Effector memory CD4-positive, alpha-beta T cell (primary cell): Measurements from ENCODE around the gene TEX28.

Experiments used
- DNase-seq, 3 donors: peaks; one replicate each; pipeline ENCODE4 v3.0.0-alpha.2; 2020
- H3K27ac ChIP-seq: 2 replicates; pipeline ENCODE4 v1.7.0; 2013; ENCODE audit warnings: mild to moderate bottlenecking, low read length, moderate library complexity; ENCODE audit not compliant: insufficient read depth, poor library complexity, severe bottlenecking
- H3K27me3 ChIP-seq: replicated peaks from 2 replicates; pipeline ENCODE4 v1.7.0; 2013; ENCODE audit warnings: mild to moderate bottlenecking, low read length; ENCODE audit not compliant: insufficient read depth, control insufficient read depth, poor library complexity, severe bottlenecking
- H3K36me3 ChIP-seq: 2 replicates; pipeline ENCODE4 v1.7.0; 2013; ENCODE audit warnings: mild to moderate bottlenecking, low read length, moderate library complexity; ENCODE audit not compliant: control insufficient read depth, insufficient read depth
- H3K4me1 ChIP-seq: 2 replicates; pipeline ENCODE4 v1.7.0; 2013; ENCODE audit warnings: low read length, mild to moderate bottlenecking; ENCODE audit not compliant: control insufficient read depth, insufficient read depth, poor library complexity, severe bottlenecking
- H3K4me3 ChIP-seq: 2 replicates; pipeline ENCODE4 v1.7.0; 2013; ENCODE audit warnings: low read length, low read depth, mild to moderate bottlenecking; ENCODE audit not compliant: insufficient read depth, poor library complexity, severe bottlenecking
- H3K9me3 ChIP-seq: 2 replicates; pipeline ENCODE4 v1.7.0; 2013; ENCODE audit warnings: mild to moderate bottlenecking, low read length, moderate library complexity; ENCODE audit not compliant: control insufficient read depth

The TEX28 gene

GRCh38 chrX:154327038-154327820 is 32.3 kb upstream of the TEX28 start:
- Histone ChIP-seq H3K27me3 (no peaks in the 10 kb centered on the region), H3K4me1 (peaks cover 23% of the 10 kb centered on the region), H3K27ac (peak overlapping the region; percentile 39), H3K4me3 (peak overlapping the region; percentile 28), H3K36me3 (no peaks in the 10 kb centered on the region), H3K9me3 (no peaks in the 10 kb centered on the region)
- peak in 2 of 3 donors; percentile 8 to 34 for DNase-seq

- DNase-seq: no peak
- no peaks in the 10 kb centered on the region for H3K9me3 ChIP-seq
- no peaks in the 10 kb centered on the region for H3K27me3 ChIP-seq
- no peak overlapping the region for H3K4me3 ChIP-seq
- H3K27ac ChIP-seq: no peak overlapping the region
- H3K36me3 ChIP-seq: no peaks in the 10 kb centered on the region
- H3K4me1 ChIP-seq: peaks cover 30% of the 10 kb centered on the region
Measured at GRCh38 chrX:154325541-154325940, 30.6 kb upstream of the TEX28 start.

GRCh38 chrX:154323537-154323936 is 28.6 kb upstream of the TEX28 start:
- Histone ChIP-seq H3K4me1 (peaks cover 26% of the 10 kb centered on the region), H3K9me3 (no peaks in the 10 kb centered on the region), H3K27ac (no peak overlapping the region), H3K36me3 (no peaks in the 10 kb centered on the region), H3K27me3 (no peaks in the 10 kb centered on the region), H3K4me3 (no peak overlapping the region)
- DNase-seq: no peak

- no peak overlapping the region for H3K27ac ChIP-seq
- no peaks in the 10 kb centered on the region for H3K36me3 ChIP-seq
- peaks cover 23% of the 10 kb centered on the region for H3K4me1 ChIP-seq
- H3K4me3 ChIP-seq: no peak overlapping the region
- DNase-seq: no peak
- H3K9me3 ChIP-seq: no peaks in the 10 kb centered on the region
- H3K27me3 ChIP-seq: no peaks in the 10 kb centered on the region
Measured at GRCh38 chrX:154322890-154323289, 28.0 kb upstream of the TEX28 start.

GRCh38 chrX:154321594-154321993 is 26.7 kb upstream of the TEX28 start:
- Histone ChIP-seq H3K27ac (no peak overlapping the region), H3K9me3 (no peaks in the 10 kb centered on the region), H3K4me3 (no peak overlapping the region), H3K36me3 (no peaks in the 10 kb centered on the region), H3K27me3 (no peaks in the 10 kb centered on the region), H3K4me1 (peaks cover 21% of the 10 kb centered on the region)
- no peak for DNase-seq

- DNase-seq: no peak
- peaks cover 17% of the 10 kb centered on the region for H3K4me1 ChIP-seq
- H3K9me3 ChIP-seq: no peaks in the 10 kb centered on the region
- H3K4me3 ChIP-seq: no peak overlapping the region
- no peak overlapping the region for H3K27ac ChIP-seq
- no peaks in the 10 kb centered on the region for H3K27me3 ChIP-seq
- H3K36me3 ChIP-seq: no peaks in the 10 kb centered on the region
Measured at GRCh38 chrX:154321152-154321551, 26.2 kb upstream of the TEX28 start.

- Histone ChIP-seq H3K27ac (no peak overlapping the region), H3K4me3 (no peak overlapping the region)
- no peak for DNase-seq
Measured at GRCh38 chrX:154320406-154320805, 25.5 kb upstream of the TEX28 start.

GRCh38 chrX:154317391-154317995 is 22.6 kb upstream of the TEX28 start:
- no peak overlapping the region for H3K4me3 ChIP-seq
- no peak overlapping the region for H3K27ac ChIP-seq
- no peaks in the 10 kb centered on the region for H3K36me3 ChIP-seq
- DNase-seq: no peak
- H3K4me1 ChIP-seq: peaks cover 19% of the 10 kb centered on the region
- no peaks in the 10 kb centered on the region for H3K27me3 ChIP-seq
- no peaks in the 10 kb centered on the region for H3K9me3 ChIP-seq

More at GRCh38 chrX:154320406-154320805, 25.5 kb upstream of the TEX28 start:
- H3K27me3 ChIP-seq: no peaks in the 10 kb centered on the region
- no peaks in the 10 kb centered on the region for H3K36me3 ChIP-seq
- H3K4me1 ChIP-seq: peaks cover 14% of the 10 kb centered on the region
- no peaks in the 10 kb centered on the region for H3K9me3 ChIP-seq

GRCh38 chrX:154315416-154315815 is 20.5 kb upstream of the TEX28 start:
- H3K36me3 ChIP-seq: no peaks in the 10 kb centered on the region
- no peak for DNase-seq
- no peaks in the 10 kb centered on the region for H3K9me3 ChIP-seq
- peaks cover 16% of the 10 kb centered on the region for H3K4me1 ChIP-seq
- no peaks in the 10 kb centered on the region for H3K27me3 ChIP-seq
- no peak overlapping the region for H3K27ac ChIP-seq
- H3K4me3 ChIP-seq: no peak overlapping the region

- H3K4me1 ChIP-seq: peaks cover 28% of the 10 kb centered on the region
- no peak for DNase-seq
- H3K4me3 ChIP-seq: no peak overlapping the region
- H3K9me3 ChIP-seq: no peaks in the 10 kb centered on the region
- no peaks in the 10 kb centered on the region for H3K27me3 ChIP-seq
- no peak overlapping the region for H3K27ac ChIP-seq
- H3K36me3 ChIP-seq: no peaks in the 10 kb centered on the region
Measured at GRCh38 chrX:154313147-154313546, 18.2 kb upstream of the TEX28 start.
